ENCODE data around the gene TMEM178B.

Gene TMEM178B

GRCh38 chr7:141475679-141476078 lies 401.8 kb downstream of the TMEM178B start:
- DNase-seq (ENCODE audit: low read depth), result no peak

GRCh38 chr7:141477865-141478264 lies 404.0 kb downstream of the TMEM178B start:
- no peak for DNase-seq (ENCODE audit: low read depth)

GRCh38 chr7:141478845-141479244 lies 405.0 kb downstream of the TMEM178B start:
- no peak for DNase-seq (ENCODE audit: low read depth)

- DNase-seq (ENCODE audit: low read depth), result no peak
Observed at GRCh38 chr7:141480953-141481352, 407.1 kb downstream of the TMEM178B start.

- no peak for DNase-seq (ENCODE audit: low read depth)
Observed at GRCh38 chr7:141481971-141482370, 408.1 kb downstream of the TMEM178B start.

GRCh38 chr7:141483044-141483443 lies 409.2 kb downstream of the TMEM178B start:
- no peak for DNase-seq (ENCODE audit: low read depth)

- no peak for DNase-seq (ENCODE audit: low read depth)
Observed at GRCh38 chr7:141484907-141485306, 411.0 kb downstream of the TMEM178B start.

- DNase-seq (ENCODE audit: low read depth), result no peak
Observed at GRCh38 chr7:141486959-141487358, 413.1 kb downstream of the TMEM178B start.

- DNase-seq (ENCODE audit: low read depth), result no peak
Observed at GRCh38 chr7:141490474-141490873, 416.6 kb downstream of the TMEM178B start.

GRCh38 chr7:141495057-141495456 lies 421.2 kb downstream of the TMEM178B start:
- no peak for DNase-seq (ENCODE audit: low read depth)

GRCh38 chr7:141497391-141497790 lies 423.5 kb downstream of the TMEM178B start:
- no peak for DNase-seq (ENCODE audit: low read depth)

GRCh38 chr7:141500608-141501007 lies 426.7 kb downstream of the TMEM178B start:
- DNase-seq (ENCODE audit: low read depth), result no peak

GRCh38 chr7:141501451-141501850 lies 427.6 kb downstream of the TMEM178B start:
- no peak for DNase-seq (ENCODE audit: low read depth)

GRCh38 chr7:141511316-141511675 lies 437.4 kb downstream of the TMEM178B start:
- DNase-seq (ENCODE audit: low read depth), result no peak

- no peak for DNase-seq (ENCODE audit: low read depth)
Observed at GRCh38 chr7:141511676-141512396, 438.0 kb downstream of the TMEM178B start.

GRCh38 chr7:141512597-141512996 lies 438.7 kb downstream of the TMEM178B start:
- no peak for DNase-seq (ENCODE audit: low read depth)

- DNase-seq (ENCODE audit: low read depth), result no peak
Observed at GRCh38 chr7:141513720-141514119, 439.9 kb downstream of the TMEM178B start.

GRCh38 chr7:141515941-141516340 lies 442.1 kb downstream of the TMEM178B start:
- no peak for DNase-seq (ENCODE audit: low read depth)

- no peak for DNase-seq (ENCODE audit: low read depth)
Observed at GRCh38 chr7:141519623-141520022, 445.8 kb downstream of the TMEM178B start.

GRCh38 chr7:141522657-141523342 lies 448.9 kb downstream of the TMEM178B start:
- no peak for DNase-seq (ENCODE audit: low read depth)

- no peak for DNase-seq (ENCODE audit: low read depth)
Observed at GRCh38 chr7:141525973-141526514, 452.2 kb downstream of the TMEM178B start.

- no peak for DNase-seq (ENCODE audit: low read depth)
Observed at GRCh38 chr7:141527076-141527475, 453.2 kb downstream of the TMEM178B start.

- no peak for DNase-seq (ENCODE audit: low read depth)
Observed at GRCh38 chr7:141528399-141528798, 454.5 kb downstream of the TMEM178B start.

Data from activated T-helper 9 cell treated with anti-CD3 and anti-CD28 coated beads, Interleukin-2, amount 50 U/mL, for 16 hours (primary cell).